Pancreas (tissue), 10 donors: ENCODE data around the gene ANAPC10. TPM values are rescaled to one million over a fixed set of nuclear protein-coding genes. Genes with fewer than 3 reads are reported as not detected.
"Not testable (repeated sequence)": the region's sequence is repeated elsewhere in the genome, so short reads cannot be mapped to it uniquely, and the experiment has no call there.

ENCODE experiments used
- ATAC-seq, 4 donors: fragments of 200-7000 bp; cut with Tn5 transposase; one replicate each; pipeline versions ENCODE4 v1.8.0 to v1.9.1; 2020; ENCODE audit warnings: mild to moderate bottlenecking in 4 of 4, moderate library complexity in 4 of 4
- DNase-seq, 6 donors: peaks; one replicate each; pipeline ENCODE4 v3.0.0-alpha.2; 2020
- FAIRE-seq: peaks from 2 replicates; lab custom pipeline; 2012; peaks lifted over from hg19 to GRCh38; lab: Jason Lieb, UNC
- H3K27ac ChIP-seq, 4 donors: fragments of 200-600 bp; sonication (generic); 1 replicate in 3 of 4; 2 replicates in 1 of 4; pipeline versions ENCODE4 v1.5.0 to v1.8.0; 2020
- H3K27me3 ChIP-seq, 4 donors: fragments of 200-600 bp; one replicate each; pipeline ENCODE4 v1.8.0; 2021
- H3K36me3 ChIP-seq, 3 donors: fragments of 200-600 bp; sonication (generic) in 1 of 3; one replicate each; pipeline versions ENCODE4 v1.5.0 to v1.8.0; 2020 to 2021
- H3K4me1 ChIP-seq, 3 donors: fragments of 200-600 bp; one replicate each; pipeline ENCODE4 v1.8.0; 2021
- H3K4me3 ChIP-seq, 4 donors: fragments of 200-600 bp; sonication (generic) in 2 of 4; one replicate each; pipeline versions ENCODE4 v1.5.0 to v1.8.0; 2020 to 2021
- H3K9me3 ChIP-seq, 4 donors: fragments of 200-600 bp; one replicate each; pipeline ENCODE4 v1.8.0; 2021
- CTCF ChIP-seq, 4 donors: fragments of 200-600 bp; sonication (generic) in 3 of 4; IDR thresholded peaks; one replicate each; pipeline versions ENCODE4 v1.5.0 to v1.8.0; 2021; ENCODE audit warnings: antibody characterized with exemption in 4 of 4
- WGBS, 2 donors: extraction: QIAGEN DNeasy Blood & Tissue Kit; methylation state at CpG; one replicate each; pipeline ENCODE4 v1.1.7; 2013; 5-methylcytosine and 5-hydroxymethylcytosine counted together
- intact Hi-C, 3 donors: fragments of 100-400 bp; cut with DNase I; formaldehyde crosslinking; loops; one replicate each; pipeline versions ENCODE4 v1.11.1 to v1.14.2; 2022
- polyA plus RNA-seq, 2 donors: library from polyadenylated mRNA; stranded (reverse); fragments of 200-250 nt; gene quantifications; one replicate each; pipeline ENCODE4 v1.2.3, GENCODE V29; 2013
- total RNA-seq, 6 donors: library from RNA; stranded (reverse); fragmentation: NEBNext Ultra II Directional in 4 of 6; extraction: Animal tissue kit (Norgen Biotek cat#: 25700) in 4 of 6; gene quantifications; one replicate each; pipeline versions ENCODE4 v1.2.1 to v1.2.4, GENCODE V29; 2021 to 2023
- donor health status: healthy with polysubstance abuse.
- donor health status: DM: no; HTN: no; CAD: no; lungs with moderate emphysema.
- donor health status: DM: no; HTN: no; CAD: no.
- donor health status: control.
- donor health status: control.
- donor health status: Bipolar disorder and iron deficiency.
- donor health status: DM: yes; HTN: yes; CAD: no.
- donor health status: DM: no; HTN: no; CAD: no.
- donor health status: DM: no; HTN: no; CAD: no.
- donor health status: DM: yes; HTN: yes; CAD: no.

ANAPC10 gene
- total RNA-seq (10 to 100 TPM in 1 of 6 donors, 1 to 10 TPM in 5; 5.8 to 11.0 (median 8.3) TPM), polyA plus RNA-seq (10 to 100 TPM in 1 of 2 donors, 1 to 10 TPM in 1; 5.3 to 11.1 TPM)

GRCh38 chr4:145097821-145098674, at the start of gene ANAPC10, which contains the start of gene ABCE1:
Gene ANAPC10 (minus strand): TSS chr4:145098196. CDS start chr4:145096099, 2,097 bp downstream.
Gene ABCE1 (plus strand): TSS chr4:145098311. CDS start chr4:145104413, 6,102 bp downstream.
- FAIRE-seq (peak; percentile 89), ATAC-seq (peak; percentile 96 to 99 (median 98)), DNase-seq (peak; percentile 93 to 97 (median 96))
- Histone ChIP-seq H3K9me3 (no peaks in the 10 kb centered on the region), H3K27me3 (no peaks in the 10 kb centered on the region), H3K4me3 (peak within 1 kb of the TSS; percentile 74 to 81 (median 77)), H3K27ac (peak within 1 kb of the TSS; percentile 92 to 95 (median 94)), H3K4me1 (peaks cover 0 to 31% (median 12%) of the 10 kb centered on the region in 3 donors), H3K36me3 (no peaks in the 10 kb centered on the region)
- 0 to 1% methylated on average over 67 of the region's 67 CpGs for WGBS, 2 donors
- intact Hi-C loops, result no loop called here
- no peak for TF ChIP-seq CTCF (IDR thresholded peaks at IDR 0.05)

- FAIRE-seq, result peak; percentile 23
- H3K9me3 ChIP-seq, H3K27me3 ChIP-seq, DNase-seq, H3K4me3 ChIP-seq, H3K27ac ChIP-seq, ATAC-seq, H3K4me1 ChIP-seq, intact Hi-C loops: not testable (repeated sequence)
- peaks cover 0 to 38% (median 13%) of the 10 kb centered on the region in 3 donors for H3K36me3 ChIP-seq
- WGBS, 2 donors, result 80% methylated on average over 1 of the region's 1 CpG
Measured at GRCh38 chr4:145136219-145136618, 38.2 kb upstream of the ANAPC10 start.

- FAIRE-seq (no peak), DNase-seq (no peak), ATAC-seq (peak; percentile 14 to 35 (median 27))
- H3K4me3 ChIP-seq, result no peak overlapping the region
- peaks cover 0 to 3% (median 1%) of the 10 kb centered on the region in 3 donors for H3K36me3 ChIP-seq
- intact Hi-C loops, result no loop called here
- WGBS, 2 donors, result 58 to 72% methylated on average over 5 of the region's 5 CpGs
- TF ChIP-seq CTCF (IDR thresholded peaks at IDR 0.05), result no peak
- no peaks in the 10 kb centered on the region for H3K27me3 ChIP-seq
- H3K4me1 ChIP-seq, result peaks cover 0 to 6% (median 0%) of the 10 kb centered on the region in 3 donors
- H3K9me3 ChIP-seq, result no peaks in the 10 kb centered on the region
- no peak overlapping the region for H3K27ac ChIP-seq
Measured at GRCh38 chr4:145132511-145133098, 34.6 kb upstream of the ANAPC10 start.

- peaks cover 0 to 7% (median 1%) of the 10 kb centered on the region in 3 donors for H3K36me3 ChIP-seq
- intact Hi-C loops, result no loop called here
- DNase-seq (no peak), FAIRE-seq (no peak), ATAC-seq (no peak)
- H3K27me3 ChIP-seq, result no peaks in the 10 kb centered on the region
- H3K27ac ChIP-seq, result no peak overlapping the region
- no peaks in the 10 kb centered on the region for H3K9me3 ChIP-seq
- H3K4me3 ChIP-seq, result no peak overlapping the region
- no peak for TF ChIP-seq CTCF (IDR thresholded peaks at IDR 0.05)
- H3K4me1 ChIP-seq, result peaks cover 0 to 6% (median 0%) of the 10 kb centered on the region in 3 donors
- WGBS, 2 donors, result 85% methylated on average over 12 of the region's 12 CpGs
Measured at GRCh38 chr4:145131848-145132247, 33.9 kb upstream of the ANAPC10 start.

- DNase-seq (no peak), ATAC-seq (peak in 1 of 4 donors; percentile 32), FAIRE-seq (no peak)
- H3K27ac ChIP-seq, result no peak overlapping the region
- intact Hi-C loops, result no loop called here
- H3K9me3 ChIP-seq, result no peaks in the 10 kb centered on the region
- no peak overlapping the region for H3K4me3 ChIP-seq
- 71 to 80% methylated on average over 2 of the region's 2 CpGs for WGBS, 2 donors
- no peaks in the 10 kb centered on the region for H3K27me3 ChIP-seq
- H3K4me1 ChIP-seq, result peaks cover 0 to 6% (median 0%) of the 10 kb centered on the region in 3 donors
- TF ChIP-seq CTCF (IDR thresholded peaks at IDR 0.05), result no peak
- H3K36me3 ChIP-seq, result peaks cover 0 to 14% (median 11%) of the 10 kb centered on the region in 3 donors
Measured at GRCh38 chr4:145130788-145131399, 32.9 kb upstream of the ANAPC10 start.
